BJ (cell line): ENCODE measurements around the gene HOXB8. TPM values are rescaled to one million over a fixed set of nuclear protein-coding genes. Genes with fewer than 3 reads are reported as not detected.
A peak's percentile ranks its signal among the peaks of the same experiment; 100 is the strongest.

Experiments
- CTCF ChIA-PET: fragments of 350-600 bp; formaldehyde crosslinking; extraction: SDS; loops from one replicate; lab custom pipeline; 2021; ENCODE audit warnings: antibody characterized with exemption, inconsistent platforms; lab: Yijun Ruan, JAX
- POLR2A ChIA-PET: fragments of 300-600 bp; sonication (Branson Sonifier 250); formaldehyde crosslinking; extraction: SDS; loops from one replicate; lab custom pipeline; 2021; ENCODE audit warnings: antibody characterized with exemption; lab: Charles Lee
- DNase-seq: peaks from one replicate; pipeline ENCODE4 v3.0.0-alpha.2; 2011; ENCODE audit warnings: low read depth
- H3K27me3 ChIP-seq: 2 replicates; pipeline ENCODE4 v1.6.0; 2011; ENCODE audit warnings: low read length; ENCODE audit not compliant: control insufficient read depth, insufficient read depth
- H3K36me3 ChIP-seq: 2 replicates; pipeline ENCODE4 v1.5.1; 2011; ENCODE audit warnings: low read length; ENCODE audit not compliant: control insufficient read depth, insufficient read depth
- H3K4me3 ChIP-seq: 2 replicates; pipeline ENCODE4 v1.5.1; 2011; ENCODE audit warnings: low read depth, mild to moderate bottlenecking, control low read depth, low read length
- polyA plus RNA-seq: library from polyadenylated mRNA; depleted of rRNA; stranded (reverse); fragments of >200 nt; gene quantifications from 2 replicates; pipeline ENCODE4 v1.2.3, GENCODE V29; 2011
- TF ChIP-seq, protein P1 (sequence below): IDR thresholded peaks from 2 replicates; pipeline ENCODE4 v1.5.1; 2011; ENCODE audit warnings: low read depth, mild to moderate bottlenecking, control low read depth, inconsistent platforms, low read length, moderate library complexity; ENCODE audit not compliant: insufficient read depth

The HOXB8 gene
- polyA plus RNA-seq, 1 experiment: not detected

- no peaks in the 10 kb centered on the region for H3K36me3 ChIP-seq
- CTCF ChIA-PET: interaction anchor here (0.6 to 1.4 kb wide), 8 partner anchors 9 to 488 kb away, joined by 3 to 5 read pairs (median 4); partner anchors contain the start of gene HOXB9
- POLR2A ChIA-PET: no interaction called here
- H3K27me3 ChIP-seq: peaks cover 76% of the 10 kb centered on the region
- no peak for DNase-seq
- TF ChIP-seq, protein P1, sequence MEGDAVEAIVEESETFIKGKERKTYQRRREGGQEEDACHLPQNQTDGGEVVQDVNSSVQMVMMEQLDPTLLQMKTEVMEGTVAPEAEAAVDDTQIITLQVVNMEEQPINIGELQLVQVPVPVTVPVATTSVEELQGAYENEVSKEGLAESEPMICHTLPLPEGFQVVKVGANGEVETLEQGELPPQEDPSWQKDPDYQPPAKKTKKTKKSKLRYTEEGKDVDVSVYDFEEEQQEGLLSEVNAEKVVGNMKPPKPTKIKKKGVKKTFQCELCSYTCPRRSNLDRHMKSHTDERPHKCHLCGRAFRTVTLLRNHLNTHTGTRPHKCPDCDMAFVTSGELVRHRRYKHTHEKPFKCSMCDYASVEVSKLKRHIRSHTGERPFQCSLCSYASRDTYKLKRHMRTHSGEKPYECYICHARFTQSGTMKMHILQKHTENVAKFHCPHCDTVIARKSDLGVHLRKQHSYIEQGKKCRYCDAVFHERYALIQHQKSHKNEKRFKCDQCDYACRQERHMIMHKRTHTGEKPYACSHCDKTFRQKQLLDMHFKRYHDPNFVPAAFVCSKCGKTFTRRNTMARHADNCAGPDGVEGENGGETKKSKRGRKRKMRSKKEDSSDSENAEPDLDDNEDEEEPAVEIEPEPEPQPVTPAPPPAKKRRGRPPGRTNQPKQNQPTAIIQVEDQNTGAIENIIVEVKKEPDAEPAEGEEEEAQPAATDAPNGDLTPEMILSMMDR: peak; percentile 56
- no peak overlapping the region for H3K4me3 ChIP-seq
These were observed 21.3 kb upstream of the HOXB8 start for GRCh38 chr17:48636177-48637018.

- CTCF ChIA-PET: interaction anchor here (0.9 to 1.4 kb wide), 2 partner anchors 12 to 33 kb away, joined by 3 to 4 read pairs; no protein-coding TSS in a partner anchor
These were observed 19.6 kb upstream of the HOXB8 start for GRCh38 chr17:48634493-48635208.

GRCh38 chr17:48633266-48633677 is 18.2 kb upstream of the HOXB8 start:
- Histone ChIP-seq H3K27me3 (peaks cover 85% of the 10 kb centered on the region), H3K36me3 (no peaks in the 10 kb centered on the region), H3K4me3 (no peak overlapping the region)
- ChIA-PET CTCF (interaction anchor here (1.6 kb wide), 1 partner anchor 10 kb away, joined by 5 read pairs; no protein-coding TSS in a partner anchor), POLR2A (no interaction called here)
- no peak for DNase-seq
- TF ChIP-seq, protein P1: no peak

More at GRCh38 chr17:48634493-48635208, 19.6 kb upstream of the HOXB8 start:
- TF ChIP-seq, protein P1: no peak
- DNase-seq: no peak
- peaks cover 77% of the 10 kb centered on the region for H3K27me3 ChIP-seq
- no peak overlapping the region for H3K4me3 ChIP-seq
- POLR2A ChIA-PET: no interaction called here
- H3K36me3 ChIP-seq: no peaks in the 10 kb centered on the region

GRCh38 chr17:48632579-48633265 is 17.6 kb upstream of the HOXB8 start:
- CTCF ChIA-PET: interaction anchor here (0.7 to 1.6 kb wide), 3 partner anchors 9 to 14 kb away, joined by 3 to 5 read pairs (median 5); no protein-coding TSS in a partner anchor
- no peak for DNase-seq
- H3K4me3 ChIP-seq: no peak overlapping the region
- POLR2A ChIA-PET: no interaction called here
- H3K36me3 ChIP-seq: no peaks in the 10 kb centered on the region
- peaks cover 85% of the 10 kb centered on the region for H3K27me3 ChIP-seq
- TF ChIP-seq, protein P1: no peak
